NCI-H2227 treated with DMSO at 0.1 percent for 48 hours (cell line): ENCODE results near the gene SYCE3.
A peak's percentile ranks its signal among the peaks of the same experiment; 100 is the strongest.
"Not testable (repeated sequence)": the region's sequence is repeated elsewhere in the genome, so short reads cannot be mapped to it uniquely, and the experiment has no call there.

Experiments
- DNase-seq: peaks from one replicate; lab custom pipeline; 2025; lab: John Stamatoyannopoulos, UW

The SYCE3 gene

GRCh38 chr22:50520826-50521453 lies 41.8 kb downstream of the SYCE3 start:
- DNase-seq: no peak

- DNase-seq: not testable (repeated sequence)
Measured at GRCh38 chr22:50520184-50520583, 42.5 kb downstream of the SYCE3 start.

- no peak for DNase-seq
Measured at GRCh38 chr22:50519151-50519550, 43.6 kb downstream of the SYCE3 start.

GRCh38 chr22:50518606-50519005 lies 44.1 kb downstream of the SYCE3 start:
- DNase-seq: no peak

- DNase-seq: no peak
Measured at GRCh38 chr22:50517495-50518260, 45.0 kb downstream of the SYCE3 start.

- DNase-seq: no peak
Measured at GRCh38 chr22:50516891-50517290, 45.8 kb downstream of the SYCE3 start.

GRCh38 chr22:50516068-50516467 lies 46.7 kb downstream of the SYCE3 start:
- no peak for DNase-seq

GRCh38 chr22:50513175-50513574 lies 49.5 kb downstream of the SYCE3 start:
- no peak for DNase-seq

GRCh38 chr22:50508897-50509296 lies 53.8 kb downstream of the SYCE3 start:
- DNase-seq: no peak

GRCh38 chr22:50507991-50508884 lies 54.5 kb downstream of the SYCE3 start, which contains the start of gene NCAPH2:
Gene NCAPH2 (plus strand): TSS chr22:50508224. CDS start chr22:50508338, 114 bp downstream.
- DNase-seq: peak; percentile 91

- peak; percentile 91 for DNase-seq
Measured at GRCh38 chr22:50507421-50507990, 55.2 kb downstream of the SYCE3 start, which contains the start of gene LMF2. Gene LMF2 (minus strand): TSS chr22:50507702. CDS start chr22:50507675, 27 bp downstream.

- DNase-seq: no peak
Measured at GRCh38 chr22:50506611-50507420, 55.9 kb downstream of the SYCE3 start.

GRCh38 chr22:50505776-50506610 lies 56.7 kb downstream of the SYCE3 start:
- DNase-seq: no peak

- DNase-seq: no peak
Measured at GRCh38 chr22:50505276-50505775, 57.4 kb downstream of the SYCE3 start.

GRCh38 chr22:50504369-50505211 lies 58.1 kb downstream of the SYCE3 start:
- DNase-seq: no peak

- DNase-seq: no peak
Measured at GRCh38 chr22:50503475-50504145, 59.1 kb downstream of the SYCE3 start.

GRCh38 chr22:50502628-50503474 lies 59.9 kb downstream of the SYCE3 start:
- DNase-seq: no peak

GRCh38 chr22:50502096-50502495 lies 60.6 kb downstream of the SYCE3 start:
- no peak for DNase-seq
